HG03575 (cell line): ENCODE results near the gene ZNF777.
"Not testable (repeated sequence)": the region's sequence is repeated elsewhere in the genome, so short reads cannot be mapped to it uniquely, and the experiment has no call there.

Experiments
- ATAC-seq: cut with Tn5 transposase; IDR thresholded peaks from one replicate; pipeline ENCODE4 v1.9.1; 2021; ENCODE audit not compliant: unreplicated experiment, insufficient number of reproducible peaks, low FRiP score; ENCODE audit errors: extremely low read depth

The ZNF777 gene

DNA sequence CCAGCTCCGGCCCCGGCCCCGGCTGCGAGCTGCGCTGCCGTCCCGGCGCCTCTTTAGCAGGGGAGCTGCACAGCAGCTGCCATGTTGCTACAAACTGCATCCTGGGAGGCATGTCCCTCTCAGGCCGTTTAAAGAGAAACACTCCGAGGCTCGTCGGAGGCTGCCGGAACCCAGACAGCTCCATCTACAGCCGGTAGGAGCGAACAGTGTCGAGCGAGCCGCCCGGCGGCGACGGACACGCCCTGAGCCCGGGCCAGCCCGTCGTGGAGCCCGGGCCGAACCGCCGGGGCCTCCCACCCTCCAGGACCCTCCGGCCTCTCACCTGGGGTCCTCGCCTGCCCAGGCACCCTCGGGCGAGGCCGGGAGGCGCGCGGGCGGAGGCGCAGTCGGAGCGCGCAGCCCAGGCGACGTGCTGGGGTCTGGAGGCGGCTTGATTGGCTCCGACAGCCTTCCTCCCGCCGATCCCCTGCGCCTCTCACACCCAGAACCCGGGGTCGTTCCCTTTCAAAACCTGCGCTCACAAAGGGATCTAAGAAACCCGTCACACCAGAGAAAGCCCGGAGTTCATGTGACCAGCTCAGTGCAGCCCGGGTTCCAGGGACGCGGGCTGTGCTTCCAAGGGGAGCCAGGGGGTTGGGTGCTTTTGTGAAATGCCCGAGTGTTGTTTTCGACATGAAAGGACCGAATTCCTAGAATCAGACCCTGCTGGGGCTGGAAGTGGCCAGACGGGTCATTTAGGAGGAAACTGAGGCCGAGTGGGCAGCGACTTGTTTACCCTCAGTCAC lies at the start of gene ZNF777:
Gene ZNF777, minus strand, starts transcription at position 570 of the 785 bp plus-strand sequence. CDS start 5,040 bp downstream, outside the sequence.
- peak; percentile 89 for ATAC-seq

GRCh38 chr7:149510248-149510647 lies 49.4 kb upstream of the ZNF777 start:
- no peak for ATAC-seq

DNA sequence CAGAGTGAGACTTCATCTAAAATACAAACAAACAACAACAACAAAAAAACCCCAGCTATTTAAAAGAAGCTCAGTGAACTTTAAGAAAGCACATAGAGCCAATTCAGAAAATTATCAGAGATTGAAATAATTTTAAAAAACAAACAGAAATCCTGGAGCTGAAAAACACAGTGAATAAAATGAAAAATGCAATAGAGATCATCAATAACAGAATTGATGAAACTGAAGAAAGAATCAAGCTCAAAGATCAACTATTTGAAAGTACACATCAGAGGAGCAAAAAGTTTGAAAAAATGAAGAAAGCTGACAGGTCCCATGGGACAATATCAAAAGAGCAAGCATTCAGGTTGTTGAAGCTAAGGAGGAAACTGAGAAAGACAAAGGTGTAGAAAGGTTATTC lies 48.9 kb upstream of the ZNF777 start:
- no peak for ATAC-seq

DNA sequence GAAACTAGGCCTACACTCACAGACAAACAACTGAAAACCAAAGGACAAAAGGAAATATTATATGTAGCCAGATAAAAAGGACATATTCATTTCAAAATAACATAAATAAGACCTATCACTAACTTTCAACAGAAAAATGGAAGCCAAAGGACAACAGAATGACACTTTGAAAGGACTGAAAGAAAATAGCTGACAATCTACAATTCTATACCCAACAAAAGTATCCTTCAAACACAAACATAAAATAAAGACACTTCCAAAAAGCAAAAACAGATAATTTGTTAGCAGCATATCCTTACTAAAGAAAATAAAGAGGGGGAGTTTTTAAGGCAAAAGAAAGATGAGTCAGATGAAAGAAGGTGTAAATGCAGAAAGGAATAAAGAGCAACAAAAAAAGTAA lies 44.7 kb upstream of the ZNF777 start:
- ATAC-seq = no peak

DNA sequence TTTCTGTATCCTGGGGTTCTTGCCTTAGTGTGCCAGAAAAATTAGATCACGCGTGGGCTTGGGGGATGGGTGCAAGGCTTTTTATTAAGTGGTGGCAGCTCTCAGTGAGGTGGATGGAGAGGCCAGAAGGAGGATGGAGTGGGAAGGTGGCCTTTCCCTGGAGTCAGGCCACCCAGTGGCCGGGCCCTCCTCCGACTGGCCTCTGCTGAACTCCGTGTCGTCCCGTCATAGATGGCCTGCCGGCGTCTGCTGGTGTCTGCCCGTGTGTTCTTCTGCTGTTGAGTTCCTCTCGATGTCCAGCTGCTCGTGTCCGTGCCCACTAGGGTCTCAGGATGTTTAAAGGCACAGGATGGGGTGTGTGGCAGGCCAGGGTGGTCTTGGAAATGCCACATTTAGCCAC lies 40.8 kb upstream of the ZNF777 start:
- no peak for ATAC-seq

DNA sequence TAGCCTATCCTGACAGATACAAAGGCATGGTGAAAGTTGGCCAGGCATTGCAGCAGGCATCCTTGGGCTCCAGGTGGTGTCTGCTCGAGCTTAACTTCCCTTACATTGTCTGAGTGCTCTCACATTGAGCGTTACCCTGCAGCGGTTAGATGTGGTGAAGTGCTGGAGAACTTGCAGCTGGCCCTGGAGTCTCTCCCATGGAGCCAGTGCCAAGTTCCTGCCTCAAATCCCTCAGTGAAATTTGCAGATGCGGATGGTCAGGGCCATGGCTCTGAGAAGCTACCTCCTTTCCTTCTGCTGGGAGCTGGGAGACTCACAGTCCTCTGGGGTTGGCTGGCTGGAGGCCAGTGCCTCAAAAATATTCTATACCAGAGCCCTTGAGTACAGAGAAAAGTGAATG lies 40.0 kb upstream of the ZNF777 start:
- ATAC-seq = no peak

DNA sequence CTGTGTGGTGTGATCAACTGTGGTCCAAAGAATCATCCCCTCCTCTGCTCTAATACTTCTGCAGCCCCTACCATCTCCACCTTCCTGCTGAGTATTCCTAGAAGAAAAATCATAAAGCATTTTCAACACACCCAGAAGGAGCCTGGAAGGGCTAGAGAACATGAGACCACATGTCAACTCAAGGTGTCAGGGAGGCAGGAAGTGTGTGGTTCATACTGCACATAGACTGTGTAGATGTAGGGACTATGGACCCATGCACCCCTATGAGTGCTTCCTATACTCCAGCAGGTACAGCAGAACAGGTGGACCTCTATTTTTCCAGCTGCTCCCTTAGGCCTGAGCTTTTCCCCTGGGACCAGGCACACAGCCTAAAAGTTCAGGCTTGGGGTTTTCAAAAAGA lies 39.3 kb upstream of the ZNF777 start:
- ATAC-seq = no peak

DNA sequence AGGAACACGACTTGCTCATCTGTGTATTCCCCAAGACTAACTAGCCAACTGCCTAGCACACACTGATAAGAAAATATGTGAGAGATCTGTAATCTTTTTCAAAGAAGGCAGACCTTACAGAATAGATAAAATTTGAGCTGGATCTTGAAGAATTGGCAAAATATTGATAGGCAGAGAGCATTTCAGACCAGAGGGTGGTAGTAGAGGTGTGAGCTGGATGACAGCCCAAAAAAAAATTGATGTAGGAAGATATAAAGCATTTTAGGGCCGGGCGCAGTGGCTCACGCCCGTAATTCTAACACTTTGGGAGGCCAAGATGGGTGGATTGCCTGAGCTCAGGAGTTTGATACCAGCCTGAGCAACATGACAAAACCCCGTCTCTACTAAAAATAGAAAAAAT lies 37.9 kb upstream of the ZNF777 start:
- no peak for ATAC-seq

- peak; percentile 60 for ATAC-seq
Observed at GRCh38 chr7:149497467-149498261, 36.8 kb upstream of the ZNF777 start, which contains the start of gene ZNF746. TSS of gene ZNF746 (minus strand) at chr7:149497809. CDS start at chr7:149497536, 273 bp downstream.

GRCh38 chr7:149496642-149497391 lies 36.0 kb upstream of the ZNF777 start:
- no peak for ATAC-seq

DNA sequence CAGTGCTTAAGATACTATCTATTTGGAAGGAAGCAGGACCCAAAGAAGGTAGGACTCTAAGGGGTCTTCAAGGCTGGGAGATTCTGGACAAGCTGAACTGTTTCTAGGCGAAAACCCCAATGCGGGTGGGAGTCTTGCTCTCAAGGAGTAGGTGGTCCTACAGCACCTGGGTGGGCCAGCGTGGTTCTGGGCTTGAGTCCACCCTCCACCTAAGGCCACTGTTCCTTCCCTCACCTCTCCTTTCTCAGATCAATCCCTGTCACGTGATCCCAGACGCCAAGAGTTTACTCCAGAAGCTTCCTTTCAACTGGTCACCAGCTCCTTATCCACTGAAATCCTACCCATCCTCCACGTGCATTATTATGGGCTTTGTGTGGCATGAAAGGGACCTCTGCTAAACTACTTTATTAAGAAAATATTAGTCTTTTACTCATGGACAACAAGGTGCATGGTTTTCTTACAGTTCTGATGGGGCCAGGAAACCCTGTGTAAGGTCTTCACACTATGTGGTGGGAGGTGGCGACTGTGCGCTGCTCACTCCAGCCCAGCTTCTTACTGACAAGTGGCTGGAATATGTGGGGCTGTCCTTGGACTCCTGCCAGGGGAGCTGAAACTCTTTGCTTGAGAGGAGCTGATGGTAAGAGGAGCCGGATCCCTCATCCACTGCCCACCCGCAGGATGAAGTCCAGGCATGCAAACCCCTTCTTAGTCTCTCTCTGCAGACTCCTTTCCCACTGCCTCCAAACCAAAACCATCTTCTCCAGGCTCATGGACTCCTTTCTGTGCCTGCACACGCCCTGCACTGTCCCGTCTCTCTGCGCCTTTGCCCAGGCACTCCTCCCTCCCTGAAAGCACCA lies 35.2 kb upstream of the ZNF777 start:
- ATAC-seq = no peak

GRCh38 chr7:149494738-149495368 lies 34.0 kb upstream of the ZNF777 start:
- no peak for ATAC-seq

DNA sequence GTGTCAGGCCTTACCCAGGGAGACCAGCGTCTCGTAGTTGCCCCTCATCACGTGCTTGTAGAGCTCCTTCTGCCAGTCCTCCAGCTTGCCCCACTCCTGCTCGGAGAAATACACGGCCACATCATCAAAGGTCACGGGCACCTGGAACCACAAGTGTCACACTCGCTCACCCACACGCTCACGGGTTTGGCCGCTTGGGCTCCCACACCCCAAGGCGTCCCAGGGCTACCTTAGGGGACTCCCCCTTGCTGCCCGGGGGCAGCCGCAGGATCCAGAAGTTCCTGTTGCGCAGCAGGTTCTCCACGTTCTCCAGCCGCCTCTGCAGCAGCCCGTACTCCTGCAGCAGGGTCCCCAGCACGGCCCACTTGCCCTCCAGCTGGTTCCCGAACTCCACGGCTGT lies 33.1 kb upstream of the ZNF777 start:
- ATAC-seq = not testable (repeated sequence)

DNA sequence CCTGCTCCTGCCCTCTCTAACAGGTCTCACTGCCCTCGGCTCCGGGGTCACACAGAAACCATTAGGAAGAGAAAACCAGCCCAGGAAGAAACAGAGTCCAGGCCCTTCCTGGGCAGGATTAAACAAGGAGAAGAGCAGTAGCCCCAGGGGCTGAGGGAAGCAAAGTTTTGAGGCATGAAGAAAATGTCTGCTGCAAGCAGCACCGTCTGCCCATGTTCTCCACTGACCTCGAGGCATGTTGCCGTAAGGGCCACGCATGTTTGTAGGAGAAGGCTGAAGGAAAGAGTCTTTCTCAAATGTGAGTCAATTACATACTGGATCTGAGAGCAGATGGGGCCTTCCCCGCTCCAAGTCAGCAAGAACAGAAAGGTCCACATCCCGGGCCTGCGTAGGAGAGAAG lies 32.5 kb upstream of the ZNF777 start:
- no peak for ATAC-seq

- ATAC-seq = no peak
Observed at GRCh38 chr7:149490083-149490760, 29.4 kb upstream of the ZNF777 start.

- no peak for ATAC-seq
Observed at GRCh38 chr7:149489391-149490024, 28.6 kb upstream of the ZNF777 start.

- ATAC-seq = no peak
Observed at GRCh38 chr7:149479568-149479967, 18.7 kb upstream of the ZNF777 start.
